NOMO-1 (cell line): ENCODE data around the gene STYXL1.
A peak's percentile ranks its signal among the peaks of the same experiment; 100 is the strongest.

Source experiments
- DNase-seq, 2 experiments: peaks; one replicate each; lab custom pipeline; 2025; ENCODE audit not compliant: unreplicated experiment in 2 of 2; lab: John Stamatoyannopoulos, UW

STYXL1 gene

GRCh38 chr7:75982306-75983064 is 65.3 kb downstream of the STYXL1 start:
- no peak for DNase-seq

- DNase-seq, result no peak
Measured at GRCh38 chr7:75981453-75982305, 66.1 kb downstream of the STYXL1 start.

GRCh38 chr7:75981203-75981452 is 66.7 kb downstream of the STYXL1 start:
- no peak for DNase-seq

DNA sequence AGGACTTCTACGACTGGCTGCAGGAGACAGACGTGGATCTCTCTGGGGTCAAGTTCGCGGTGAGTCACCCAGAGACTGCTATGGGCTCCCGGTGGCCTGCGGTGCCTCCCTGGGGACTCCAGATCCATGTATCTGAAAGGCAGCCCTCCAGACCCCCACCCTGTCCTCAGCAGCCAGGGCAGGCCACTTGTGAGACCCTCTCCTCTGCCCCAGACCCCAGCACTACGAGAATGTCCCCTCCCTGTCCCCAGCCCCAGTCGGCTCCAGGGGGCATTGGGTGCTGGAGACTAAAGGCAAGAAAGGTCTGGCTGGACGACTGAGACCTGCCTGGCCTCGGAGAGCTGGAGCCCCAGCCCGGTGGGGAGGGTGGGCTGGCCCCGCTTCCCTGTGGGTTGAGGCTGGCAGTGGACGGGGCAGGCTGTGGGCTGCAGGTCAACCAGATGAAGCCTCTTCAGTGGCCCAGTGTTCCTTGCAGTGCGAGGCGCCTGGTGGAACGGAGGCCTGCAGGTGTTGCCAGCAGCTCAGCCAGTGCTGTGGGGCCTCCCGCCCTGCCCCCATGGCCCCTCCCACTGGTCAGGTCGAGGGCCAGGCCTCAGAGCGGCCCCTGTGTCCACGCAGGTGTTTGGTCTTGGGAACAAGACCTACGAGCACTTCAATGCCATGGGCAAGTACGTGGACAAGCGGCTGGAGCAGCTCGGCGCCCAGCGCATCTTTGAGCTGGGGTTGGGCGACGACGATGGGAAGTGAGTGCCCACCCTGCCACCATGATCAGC is 67.2 kb downstream of the STYXL1 start:
- no peak for DNase-seq

GRCh38 chr7:75979759-75980429 is 67.9 kb downstream of the STYXL1 start:
- no peak for DNase-seq

DNA sequence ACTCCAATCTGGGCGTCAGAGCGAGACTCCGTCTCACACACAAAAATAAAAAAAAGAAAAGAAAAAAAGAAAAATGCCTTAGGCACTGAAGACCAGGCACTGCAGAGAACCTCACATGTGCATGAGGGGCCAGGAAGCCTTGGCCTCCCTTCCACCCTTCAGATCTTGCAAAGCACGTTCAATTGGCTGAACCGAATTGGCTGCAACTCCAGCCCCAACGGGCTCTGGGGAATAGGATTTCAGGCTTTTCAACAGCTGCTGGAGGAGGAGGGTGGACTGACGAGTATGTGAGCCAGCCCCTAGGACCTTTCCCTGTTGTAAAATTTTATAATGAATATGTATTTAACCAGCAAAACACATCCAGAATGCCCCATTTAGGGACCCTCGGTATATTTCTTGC is 70.1 kb downstream of the STYXL1 start:
- no peak for DNase-seq

DNA sequence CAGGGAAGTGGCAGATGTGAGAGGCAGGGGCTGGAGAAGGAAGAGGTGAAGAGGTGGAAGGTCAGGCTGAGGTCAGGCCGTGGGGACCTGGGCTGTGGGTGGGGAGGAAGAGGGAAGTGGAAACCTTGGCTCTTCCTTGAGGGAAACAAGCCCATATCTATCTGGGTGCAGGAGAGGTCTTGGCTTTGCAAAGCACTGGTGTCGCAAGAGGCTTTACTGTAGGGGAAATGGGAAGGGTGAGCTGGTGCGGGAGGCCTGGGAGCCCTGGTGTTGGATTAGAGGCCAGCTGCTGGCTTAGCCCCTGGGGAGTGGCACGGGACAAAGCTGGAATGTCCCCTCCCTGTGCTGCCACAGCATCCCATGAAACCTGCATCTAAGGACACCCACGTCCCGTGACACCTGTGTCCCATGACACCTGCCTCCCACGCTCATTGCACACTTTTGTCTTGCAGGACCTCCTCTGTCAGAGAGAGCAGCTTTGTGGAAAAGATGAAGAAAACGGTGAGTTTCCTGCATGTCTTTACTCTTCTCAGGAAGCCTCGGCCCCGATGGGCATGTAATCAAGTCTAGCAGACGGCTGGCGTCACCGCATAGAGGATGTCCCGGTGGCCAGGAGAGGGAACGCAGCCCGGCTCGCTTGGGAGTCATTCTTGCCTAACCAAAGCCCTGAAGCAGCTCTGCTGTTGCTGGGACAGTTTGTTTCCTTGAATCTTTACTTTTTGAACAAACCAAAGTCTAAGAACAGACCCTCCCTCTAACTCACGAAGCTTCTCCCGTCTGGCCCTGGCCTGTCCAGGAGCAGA is 75.6 kb downstream of the STYXL1 start:
- DNase-seq, result peak; percentile 30 to 39

- DNase-seq, result no peak
Measured at GRCh38 chr7:75971309-75971960, 76.4 kb downstream of the STYXL1 start.

DNA sequence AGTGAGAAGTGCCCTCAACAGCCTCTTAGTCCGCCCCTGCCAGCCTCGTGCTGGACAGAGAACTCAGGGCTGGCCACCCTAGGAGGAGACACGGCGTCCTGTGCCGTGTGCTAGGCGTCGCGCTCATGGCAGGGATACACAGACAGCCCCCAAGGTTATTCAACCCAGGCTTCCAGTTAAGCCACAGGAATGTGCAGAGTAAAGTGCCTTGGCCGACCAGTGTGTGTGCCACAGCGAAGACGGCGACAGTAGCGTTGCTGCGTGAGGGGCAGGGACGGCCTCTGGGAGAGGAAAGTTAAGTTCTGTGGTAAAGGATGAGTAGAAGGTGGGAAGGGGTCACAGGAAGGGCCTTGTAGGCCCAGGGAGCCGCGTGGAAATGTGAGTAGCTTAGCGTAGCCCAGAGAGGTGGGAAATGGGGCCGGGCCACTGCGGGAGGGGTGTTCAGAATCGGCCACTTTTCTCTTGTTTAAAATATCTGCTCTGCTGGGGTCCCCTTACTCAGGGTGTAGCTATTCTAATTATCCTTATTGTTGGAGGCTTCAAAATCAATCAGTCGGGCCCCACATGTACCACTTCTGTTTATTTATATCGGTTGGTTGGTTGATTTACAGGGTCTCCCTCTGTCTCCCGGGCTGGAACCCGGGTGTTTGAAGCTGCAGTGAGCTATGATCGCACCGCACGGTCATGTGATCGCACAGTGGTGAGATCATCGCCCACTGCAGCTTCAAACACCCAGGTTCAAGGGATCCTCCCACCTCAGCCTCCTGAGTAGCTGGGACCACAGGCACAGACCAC is 77.9 kb downstream of the STYXL1 start:
- no peak for DNase-seq

- DNase-seq, result no peak
Measured at GRCh38 chr7:75969182-75969581, 78.6 kb downstream of the STYXL1 start.

GRCh38 chr7:75968561-75969001 is 79.2 kb downstream of the STYXL1 start:
- no peak for DNase-seq

DNA sequence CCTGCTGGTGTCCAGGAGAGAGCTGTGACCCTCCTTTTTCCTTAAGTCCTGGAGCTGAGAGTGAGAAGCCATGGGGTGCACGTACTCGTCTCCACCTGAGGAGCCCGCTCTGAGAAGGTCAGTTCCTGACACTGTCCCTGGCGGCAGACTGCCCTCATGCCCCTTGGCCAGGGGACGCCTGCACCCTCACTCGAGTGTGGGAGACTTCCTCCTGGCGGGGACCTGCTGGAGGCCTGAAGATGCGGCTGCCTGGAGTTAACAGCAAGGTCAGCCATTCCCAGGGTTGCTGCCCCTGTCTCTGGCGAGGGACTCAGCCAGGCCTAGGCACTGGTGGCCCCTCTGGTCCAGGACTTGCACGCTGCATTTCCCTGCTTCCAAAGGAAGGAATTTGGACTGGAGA is 79.8 kb downstream of the STYXL1 start:
- no peak for DNase-seq

DNA sequence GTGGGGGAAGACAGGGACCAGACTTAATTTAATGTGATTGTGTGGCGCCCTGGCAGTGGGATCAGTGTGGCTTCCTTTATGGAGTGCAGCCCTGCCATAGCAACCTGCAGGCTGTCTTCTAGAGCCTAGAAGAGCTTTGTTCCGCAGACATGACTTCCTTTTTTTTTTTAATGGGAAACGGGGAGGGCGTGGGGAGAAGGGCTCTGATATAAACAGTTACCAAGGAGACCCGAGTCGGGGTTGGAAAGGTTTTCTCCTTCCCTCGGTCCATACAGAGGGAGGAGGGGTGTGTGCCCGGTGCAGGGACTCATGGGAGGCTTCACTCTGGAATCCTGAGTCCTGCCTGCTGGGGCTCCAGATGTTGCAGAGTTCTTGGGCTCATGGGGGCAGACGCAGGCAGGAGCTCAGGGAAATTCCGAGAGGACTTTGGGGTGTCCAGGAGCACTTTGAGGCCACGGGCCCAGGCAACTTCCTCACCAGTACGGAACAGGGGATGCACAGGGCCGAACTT is 80.3 kb downstream of the STYXL1 start:
- DNase-seq, result peak; percentile 68 to 73

GRCh38 chr7:75967055-75967454 is 80.7 kb downstream of the STYXL1 start:
- DNase-seq, result no peak

DNA sequence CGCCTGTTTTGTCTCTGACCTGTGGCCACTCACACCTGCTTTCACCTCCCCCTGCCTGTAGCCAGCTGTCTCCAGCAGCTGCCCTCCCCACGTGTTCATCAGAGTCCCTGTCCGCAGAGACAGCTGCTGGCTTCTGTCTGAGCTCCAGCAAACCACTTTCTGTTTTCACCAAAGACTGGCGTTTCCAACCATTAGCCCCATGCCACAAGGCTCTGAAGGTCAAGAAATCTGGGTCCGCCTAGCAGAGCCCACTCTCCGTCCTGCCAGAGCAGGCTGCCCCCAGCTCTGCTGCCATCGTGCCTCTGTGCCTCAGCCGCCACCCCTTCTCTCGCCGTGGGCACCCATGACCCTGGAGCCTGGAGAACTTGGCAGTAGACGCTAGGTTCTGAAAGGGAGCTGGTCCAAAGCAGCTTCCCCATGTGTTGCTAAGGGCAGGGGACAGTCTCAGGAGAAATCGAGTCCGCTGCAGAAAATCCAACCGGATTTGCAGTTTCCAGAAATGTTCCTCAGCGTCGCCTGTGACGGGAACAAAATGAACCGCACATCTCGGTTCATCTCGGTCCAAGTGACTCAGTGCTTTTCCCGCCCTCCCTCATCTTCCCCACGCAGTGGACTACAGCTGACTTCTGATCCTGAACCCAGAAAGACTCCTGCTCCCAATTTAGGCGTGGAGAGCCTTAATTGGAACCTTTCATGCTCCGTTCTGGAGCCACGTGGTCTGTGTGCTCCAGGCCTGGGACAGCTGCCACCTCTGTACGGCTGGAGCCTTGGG is 81.4 kb downstream of the STYXL1 start:
- DNase-seq, result no peak

GRCh38 chr7:75965617-75966016 is 82.2 kb downstream of the STYXL1 start:
- DNase-seq, result no peak

DNA sequence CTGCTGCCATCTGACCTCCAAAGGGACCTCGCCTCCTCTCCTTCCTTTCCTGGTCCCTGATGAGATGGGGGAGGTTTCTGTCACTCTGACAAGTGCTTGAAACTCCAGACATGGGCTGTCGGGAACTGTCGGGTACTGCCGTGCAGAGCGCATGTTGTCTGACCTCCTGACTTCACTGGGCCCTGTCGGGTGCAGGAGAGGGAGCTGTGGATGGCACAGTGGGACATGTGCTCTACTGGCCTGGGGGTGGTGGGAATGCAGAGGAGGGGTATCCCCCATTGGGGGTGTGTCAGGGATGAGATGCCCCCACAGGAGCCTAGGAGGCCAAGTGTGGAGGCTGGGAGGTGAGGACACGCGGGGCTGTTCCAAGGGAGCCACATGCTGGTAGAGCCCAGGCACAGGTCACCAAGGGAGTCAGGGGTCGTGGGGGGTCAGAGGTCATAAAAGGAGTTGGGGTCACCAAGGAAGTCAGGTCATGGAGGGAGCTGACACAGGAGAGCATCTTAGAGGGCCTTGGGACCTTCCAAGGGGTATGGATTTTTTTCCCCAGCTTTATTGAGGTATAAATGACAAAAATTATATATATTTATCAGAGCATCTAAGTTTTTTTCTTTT is 84.3 kb downstream of the STYXL1 start:
- DNase-seq, result no peak
